GM23248 (cell line): ENCODE measurements around the gene MFSD11.

Source experiments
- EZH2 ChIP-seq: fragments of 200-600 bp; sonication (generic); IDR thresholded peaks from 2 replicates; pipeline ENCODE4 v1.6.1; 2018; ENCODE audit warnings: antibody characterized with exemption, mild to moderate bottlenecking; ENCODE audit not compliant: insufficient read depth, poor library complexity, severe bottlenecking
- EZH2phosphoT487 ChIP-seq: fragments of 200-600 bp; sonication (generic); IDR thresholded peaks from 2 replicates; pipeline ENCODE4 v1.6.1; 2018; ENCODE audit warnings: antibody characterized with exemption, moderate library complexity, mild to moderate bottlenecking, low read depth; ENCODE audit not compliant: insufficient read depth

- TF ChIP-seq EZH2phosphoT487 (no peak), EZH2 (no peak)
Observed at GRCh38 chr17:76744747-76745146, 6.8 kb downstream of the MFSD11 start.
